HG03457 (cell line): ENCODE results near the gene PROM2.
"Not testable (repeated sequence)": the region's sequence is repeated elsewhere in the genome, so short reads cannot be mapped to it uniquely, and the experiment has no call there.

ENCODE experiments used
- ATAC-seq: cut with Tn5 transposase; IDR thresholded peaks from one replicate; pipeline ENCODE4 v1.9.1; 2021; ENCODE audit warnings: moderate number of reproducible peaks; ENCODE audit not compliant: unreplicated experiment

Gene PROM2

GRCh38 chr2:95274291-95275150 lies at the start of gene PROM2:
TSS of gene PROM2 (plus strand) at chr2:95274449. CDS start at chr2:95274586, 137 bp downstream.
- no peak for ATAC-seq

DNA sequence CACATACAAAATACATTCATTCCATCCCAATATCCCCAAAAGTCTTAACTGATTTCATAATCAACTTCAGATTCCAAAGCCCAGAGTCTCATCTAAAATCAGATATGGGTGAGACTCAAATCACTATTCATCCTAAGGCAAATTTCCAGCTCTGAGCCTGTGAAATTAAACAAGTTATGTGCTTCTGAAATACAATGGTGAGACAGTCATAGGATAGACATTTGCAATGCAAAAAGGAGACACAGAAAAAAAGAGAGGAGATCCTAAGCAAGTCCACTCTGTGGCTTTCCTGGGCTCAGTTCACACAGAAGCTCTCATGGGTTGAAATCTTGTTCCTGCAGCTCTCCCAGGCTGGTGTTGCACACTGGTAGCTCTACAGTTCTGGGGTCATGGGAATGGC lies 48.6 kb upstream of the PROM2 start:
- ATAC-seq: no peak

DNA sequence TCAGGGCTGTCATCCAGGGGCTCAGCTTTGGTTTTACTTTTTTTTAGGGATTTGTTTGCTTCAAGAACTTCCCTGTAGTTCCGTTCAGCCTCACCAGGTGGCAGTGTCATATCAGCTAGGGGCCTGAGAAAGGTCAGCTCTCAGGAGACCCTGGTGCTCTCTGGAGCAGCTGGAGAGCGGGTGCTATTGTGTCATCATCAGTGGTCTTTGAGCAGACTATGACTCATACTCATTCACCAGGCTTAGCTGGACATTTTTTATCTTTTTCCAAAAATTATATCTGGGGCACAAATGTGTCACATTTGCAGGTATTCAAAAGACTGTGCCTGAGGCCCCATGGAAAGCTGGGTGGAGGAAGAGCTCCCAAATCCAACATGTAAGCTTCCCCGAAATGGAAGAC lies 42.5 kb upstream of the PROM2 start:
- ATAC-seq: no peak

DNA sequence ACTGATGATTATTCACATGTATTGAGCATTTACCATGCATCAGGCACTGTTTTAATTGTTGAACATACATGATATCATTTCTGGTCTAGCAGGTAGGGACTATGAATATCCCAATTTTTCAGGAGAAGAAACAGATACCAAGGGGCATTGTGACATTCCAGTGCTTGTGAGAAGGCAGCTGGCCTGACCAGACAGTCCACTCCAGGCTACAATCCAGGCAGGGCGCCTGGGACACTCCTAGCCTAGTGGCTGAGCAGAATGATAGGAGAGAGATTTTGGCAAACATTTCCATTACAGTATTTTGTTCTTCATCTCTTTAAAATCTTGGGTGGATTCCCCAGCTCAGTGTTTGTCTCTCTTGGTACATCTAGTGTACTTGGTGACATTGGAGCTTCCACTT lies 42.0 kb upstream of the PROM2 start:
- ATAC-seq: no peak

- no peak for ATAC-seq
These were observed 39.9 kb upstream of the PROM2 start for GRCh38 chr2:95234286-95234785.

GRCh38 chr2:95234816-95235215 lies 39.4 kb upstream of the PROM2 start:
- ATAC-seq: no peak

DNA sequence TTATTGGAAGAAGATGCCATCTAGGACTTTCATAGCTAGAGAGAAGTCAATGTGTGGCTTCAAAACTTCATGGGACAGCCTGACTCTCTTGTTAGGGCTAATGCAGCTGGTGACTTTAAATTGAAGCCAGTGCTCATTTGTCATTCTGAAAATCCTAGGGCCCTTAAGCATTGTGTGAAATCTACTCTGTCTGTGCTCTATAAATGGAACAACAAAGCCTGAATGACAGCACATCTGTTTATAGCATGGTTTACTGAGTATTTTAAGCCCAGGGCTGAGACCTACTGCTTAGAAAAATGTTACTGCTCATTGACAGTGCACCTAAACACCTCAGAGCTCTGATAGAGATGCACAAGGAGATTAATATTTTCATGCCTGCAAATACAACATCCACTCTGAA lies 36.1 kb upstream of the PROM2 start:
- no peak for ATAC-seq

- ATAC-seq: no peak
These were observed 34.2 kb upstream of the PROM2 start for GRCh38 chr2:95240091-95240490.

DNA sequence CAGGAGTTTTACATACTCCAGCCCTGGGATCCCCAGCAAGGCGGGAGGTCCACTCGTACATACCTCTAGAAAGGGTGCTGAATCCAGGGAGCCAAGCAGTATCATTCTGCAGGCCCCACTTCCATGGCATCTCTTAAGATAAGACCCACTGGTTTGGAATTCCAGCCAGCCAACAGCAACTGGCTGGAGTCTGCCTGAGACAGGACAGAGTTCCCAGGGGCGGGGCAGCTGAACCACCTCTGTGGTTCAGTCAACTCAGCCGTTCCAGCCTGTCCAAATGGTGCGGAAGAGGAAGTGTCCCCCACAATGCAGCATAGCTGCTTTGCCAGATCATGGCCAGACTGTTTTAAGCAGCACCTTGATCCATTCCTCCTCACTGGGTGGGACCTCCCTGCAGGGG lies 33.7 kb upstream of the PROM2 start:
- ATAC-seq: no peak

DNA sequence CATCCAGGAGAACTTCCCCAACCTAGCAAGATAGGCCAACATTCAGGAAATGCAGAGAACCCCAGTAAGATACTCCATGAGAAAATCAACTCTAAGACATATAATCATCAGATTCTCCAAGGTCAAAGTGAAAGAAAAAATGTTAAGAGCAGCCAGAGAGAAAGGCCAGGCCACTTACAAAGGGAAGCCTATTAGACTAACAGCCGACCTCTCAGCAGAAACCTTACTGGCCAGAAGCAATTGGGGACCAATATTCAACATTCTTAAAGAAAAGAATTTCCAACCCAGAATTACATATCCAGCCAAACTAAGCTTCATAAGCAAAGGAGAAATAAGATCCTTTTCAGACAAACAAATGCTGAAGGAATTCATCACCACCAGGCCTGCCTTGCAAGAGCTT lies 32.2 kb upstream of the PROM2 start:
- not testable (repeated sequence) for ATAC-seq

DNA sequence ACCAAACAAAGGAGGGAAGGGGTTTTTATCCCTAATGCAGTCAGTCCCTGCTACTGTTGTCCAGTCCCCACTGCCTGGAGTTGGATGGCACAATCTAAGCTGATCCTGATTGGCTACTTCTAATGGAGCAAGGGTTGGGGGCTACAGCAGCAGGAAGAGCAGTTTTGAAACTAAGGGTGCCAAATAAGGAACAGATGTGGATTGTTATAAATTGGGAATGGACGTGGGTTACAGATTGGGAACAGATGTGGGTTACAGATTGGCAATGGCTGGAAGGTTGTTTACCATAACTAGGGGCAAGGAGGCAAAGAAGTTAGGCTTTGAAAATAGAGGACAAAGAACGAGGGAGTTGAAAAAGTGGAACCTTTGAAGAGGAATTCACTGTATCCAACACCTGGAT lies 16.0 kb upstream of the PROM2 start:
- ATAC-seq: no peak

- ATAC-seq: no peak
These were observed 13.9 kb upstream of the PROM2 start for GRCh38 chr2:95260028-95261023.

DNA sequence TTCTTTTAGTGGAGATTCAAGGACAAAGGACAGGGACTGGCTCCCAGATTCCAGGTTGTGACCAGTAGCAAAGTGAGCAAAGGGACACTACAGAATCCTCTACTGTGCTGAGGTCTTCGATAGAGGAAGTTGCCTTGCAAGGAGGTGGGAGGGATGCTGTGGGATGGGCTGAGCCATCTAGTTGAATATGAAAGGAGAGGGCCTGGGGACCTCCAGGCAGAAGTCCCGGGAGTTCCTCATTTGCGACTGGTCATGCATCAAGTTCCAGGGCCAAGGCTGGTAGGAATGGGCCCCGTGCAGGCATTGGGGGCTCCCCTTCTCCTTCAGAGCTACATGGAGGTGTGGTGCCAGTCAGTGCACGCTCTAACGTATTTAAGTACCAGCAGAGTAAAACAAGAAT lies 12.6 kb upstream of the PROM2 start:
- ATAC-seq: no peak

GRCh38 chr2:95262896-95263542 lies 11.2 kb upstream of the PROM2 start:
- no peak for ATAC-seq

GRCh38 chr2:95264624-95265023 lies 9.6 kb upstream of the PROM2 start:
- no peak for ATAC-seq

GRCh38 chr2:95265182-95265581 lies 9.1 kb upstream of the PROM2 start:
- ATAC-seq: no peak

DNA sequence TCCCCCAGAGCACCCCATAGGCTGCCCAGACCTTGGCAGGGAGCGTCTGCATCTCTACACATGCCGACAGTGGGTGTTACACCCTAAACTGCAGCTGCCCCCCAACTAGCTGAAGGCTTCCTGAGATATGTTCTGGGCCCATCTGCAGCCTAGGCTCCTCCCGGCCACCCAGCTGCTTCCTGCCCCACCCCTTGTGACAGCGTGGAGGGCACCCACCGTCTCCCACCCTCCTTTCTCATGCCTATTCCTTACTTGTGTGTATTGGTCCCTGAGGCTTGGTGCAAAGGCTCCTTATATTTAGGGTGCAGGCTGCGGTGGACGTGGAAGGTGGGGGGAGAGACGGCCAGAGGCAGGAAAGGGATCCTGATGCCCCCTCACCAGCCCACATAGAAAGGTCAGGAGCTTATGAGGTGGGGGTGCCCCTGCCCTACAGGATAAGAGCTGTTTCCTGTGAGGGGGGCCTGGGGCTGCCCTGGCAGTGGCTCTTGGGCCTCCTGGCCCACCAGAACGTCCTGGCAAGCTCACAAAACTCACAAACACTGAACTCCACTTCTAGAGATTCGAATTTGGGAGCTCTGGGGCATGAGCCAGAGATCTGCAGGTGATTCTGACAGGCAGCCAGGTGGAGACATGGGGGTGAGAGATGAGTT lies 7.3 kb upstream of the PROM2 start:
- ATAC-seq: no peak

DNA sequence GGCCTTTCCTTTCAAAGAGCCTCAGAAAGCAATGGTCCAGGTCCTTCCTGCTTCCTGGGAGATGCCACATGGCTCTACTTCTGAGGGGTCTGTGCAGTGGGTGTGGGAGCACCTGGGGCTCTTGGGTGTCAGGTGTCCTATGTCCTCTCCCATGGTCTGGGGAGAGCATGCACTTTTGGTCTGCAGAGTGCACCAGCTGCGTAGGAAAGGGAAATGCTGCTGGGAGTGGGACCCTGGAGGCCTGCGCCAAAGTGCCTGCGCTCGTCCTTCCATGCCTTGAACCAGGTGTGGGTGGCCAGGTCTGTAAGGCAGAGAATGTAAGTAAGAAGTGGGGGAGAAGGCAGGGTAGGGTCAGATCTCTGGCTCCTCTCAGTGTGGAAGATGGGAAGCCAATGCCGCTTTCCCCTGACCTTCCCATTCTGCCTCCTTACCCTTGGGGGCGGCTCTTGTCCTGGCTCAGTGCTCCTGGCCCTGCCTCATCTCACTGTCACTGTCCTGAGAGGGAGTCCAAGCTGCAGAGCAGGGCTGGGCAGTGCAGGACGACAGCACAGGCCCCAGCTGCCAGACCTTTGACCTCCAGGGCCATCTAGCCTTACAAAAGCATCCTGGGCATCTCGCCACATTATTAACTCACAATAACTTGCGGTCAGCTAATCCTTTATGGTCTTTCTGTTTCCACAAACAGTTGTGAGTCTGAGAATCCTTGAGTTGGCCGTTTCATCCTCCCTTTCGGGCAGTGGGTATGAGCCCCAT lies 6.6 kb upstream of the PROM2 start:
- ATAC-seq: no peak

DNA sequence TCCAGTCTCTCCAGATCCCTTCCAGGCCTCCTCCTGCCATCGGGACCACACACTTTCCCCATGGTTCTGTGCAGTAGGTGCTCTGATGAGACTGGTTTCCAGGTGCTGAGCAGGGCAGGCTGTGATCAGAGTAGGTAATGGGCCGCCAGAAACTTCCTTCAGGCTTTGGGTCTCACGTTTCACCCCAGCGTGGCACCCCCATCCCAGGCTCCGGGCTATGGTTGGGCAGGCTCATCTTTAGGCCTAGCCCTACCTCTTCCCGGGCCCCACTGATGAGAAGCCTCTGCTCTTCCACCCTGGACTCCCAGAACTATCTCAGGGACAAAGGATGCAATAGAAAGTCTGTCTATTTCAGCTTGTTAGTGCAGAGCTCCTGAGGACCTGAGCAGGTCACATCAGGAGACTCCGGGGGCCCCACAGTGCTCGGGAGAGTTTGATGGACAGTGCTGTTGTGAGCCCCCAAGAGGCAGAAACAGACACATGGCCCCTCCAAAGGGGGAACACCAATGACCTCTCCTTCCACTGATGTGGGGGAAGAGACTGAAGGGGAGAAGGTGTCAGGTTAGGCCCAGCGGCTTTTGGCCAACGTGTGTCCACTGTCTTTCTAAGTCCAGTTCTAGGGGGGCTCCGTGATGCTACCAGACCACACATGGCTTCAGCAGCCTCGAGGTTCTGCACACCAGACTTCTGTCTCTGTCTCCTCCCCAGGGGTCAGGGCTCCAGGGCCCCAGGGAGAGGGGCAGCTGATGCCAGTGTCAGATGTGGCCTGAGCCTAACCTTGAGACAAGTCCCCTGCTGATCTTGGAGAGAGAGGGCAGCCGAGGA lies 5.8 kb upstream of the PROM2 start:
- ATAC-seq: no peak
